ENCODE data around the gene LMX1A. TPM values are rescaled to one million over a fixed set of nuclear protein-coding genes. Genes with fewer than 3 reads are reported as not detected.

LMX1A gene
- polyA plus RNA-seq, 2 of the 4 experiments (the other 2 are of a cell fraction), result not detected

DNA sequence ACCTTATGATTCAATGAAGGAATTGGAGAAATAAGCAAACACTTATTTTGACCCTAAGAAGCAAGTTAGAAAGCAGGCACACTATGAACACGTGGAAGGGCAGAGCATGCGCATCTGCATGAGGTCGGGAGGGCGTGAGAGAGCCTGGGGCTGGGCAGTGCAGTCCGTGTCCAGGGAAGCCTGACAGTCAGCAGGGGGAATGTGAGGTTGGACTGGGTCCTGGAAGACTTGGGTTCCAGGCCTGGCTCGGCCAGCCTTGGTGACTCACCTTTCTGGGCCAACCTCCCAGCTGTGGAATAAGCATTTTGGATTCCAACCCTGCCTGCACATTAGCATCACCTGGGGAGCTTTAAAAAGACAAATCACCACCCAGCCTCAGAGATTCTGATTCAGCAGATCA is 26.6 kb upstream of the LMX1A start:
- no peak for DNase-seq (ENCODE audit: low read depth in 1 of 2, low spot score in 1 of 2)
- FAIRE-seq, result no peak
- Histone ChIP-seq H3K4me2 (no peak overlapping the region), H3K4me1 (no peaks in the 10 kb centered on the region), H3K4me3 (no peak overlapping the region), H3K27ac (no peak overlapping the region), H3K9me3 (no peaks in the 10 kb centered on the region)
- 36% methylated on average over 6 of the region's 6 CpGs for whole genome bisulfite sequencing (ENCODE audit: missing lambda C conversion rate)
- ATAC-seq, result no peak
- CTCF ChIA-PET, result interaction anchor here (0.8 to 5.4 kb wide), 4 partner anchors 10 to 45 kb away, joined by 3 to 47 read pairs (median 22); no protein-coding TSS in a partner anchor
- TF ChIP-seq HOXA7 (CRISPR knock-in tag; IDR thresholded peaks at IDR 0.05), result no peak
- TF ChIP-seq, protein P1, sequence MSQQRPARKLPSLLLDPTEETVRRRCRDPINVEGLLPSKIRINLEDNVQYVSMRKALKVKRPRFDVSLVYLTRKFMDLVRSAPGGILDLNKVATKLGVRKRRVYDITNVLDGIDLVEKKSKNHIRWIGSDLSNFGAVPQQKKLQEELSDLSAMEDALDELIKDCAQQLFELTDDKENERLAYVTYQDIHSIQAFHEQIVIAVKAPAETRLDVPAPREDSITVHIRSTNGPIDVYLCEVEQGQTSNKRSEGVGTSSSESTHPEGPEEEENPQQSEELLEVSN (IDR thresholded peaks at IDR 0.05; ENCODE audit: borderline replicate concordance, low read depth), result no peak
- TF ChIP-seq, protein P2, sequence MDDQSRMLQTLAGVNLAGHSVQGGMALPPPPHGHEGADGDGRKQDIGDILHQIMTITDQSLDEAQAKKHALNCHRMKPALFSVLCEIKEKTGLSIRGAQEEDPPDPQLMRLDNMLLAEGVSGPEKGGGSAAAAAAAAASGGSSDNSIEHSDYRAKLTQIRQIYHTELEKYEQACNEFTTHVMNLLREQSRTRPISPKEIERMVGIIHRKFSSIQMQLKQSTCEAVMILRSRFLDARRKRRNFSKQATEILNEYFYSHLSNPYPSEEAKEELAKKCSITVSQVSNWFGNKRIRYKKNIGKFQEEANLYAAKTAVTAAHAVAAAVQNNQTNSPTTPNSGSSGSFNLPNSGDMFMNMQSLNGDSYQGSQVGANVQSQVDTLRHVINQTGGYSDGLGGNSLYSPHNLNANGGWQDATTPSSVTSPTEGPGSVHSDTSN (IDR thresholded peaks at IDR 0.05), result no peak
- TF ChIP-seq BHLHE40 (IDR thresholded peaks at IDR 0.05; ENCODE audit: low read depth, low read length), result no peak
- no peak for TF ChIP-seq FOSL2 (IDR thresholded peaks at IDR 0.05)
- no peak for TF ChIP-seq FOSL2 (CRISPR knock-in tag; IDR thresholded peaks at IDR 0.05)
- no peak for TF ChIP-seq NPAS2 (CRISPR knock-in tag; IDR thresholded peaks at IDR 0.05; ENCODE audit: borderline replicate concordance)
- no peak for TF ChIP-seq EP300 (IDR thresholded peaks at IDR 0.05)
- TF ChIP-seq, protein P3, sequence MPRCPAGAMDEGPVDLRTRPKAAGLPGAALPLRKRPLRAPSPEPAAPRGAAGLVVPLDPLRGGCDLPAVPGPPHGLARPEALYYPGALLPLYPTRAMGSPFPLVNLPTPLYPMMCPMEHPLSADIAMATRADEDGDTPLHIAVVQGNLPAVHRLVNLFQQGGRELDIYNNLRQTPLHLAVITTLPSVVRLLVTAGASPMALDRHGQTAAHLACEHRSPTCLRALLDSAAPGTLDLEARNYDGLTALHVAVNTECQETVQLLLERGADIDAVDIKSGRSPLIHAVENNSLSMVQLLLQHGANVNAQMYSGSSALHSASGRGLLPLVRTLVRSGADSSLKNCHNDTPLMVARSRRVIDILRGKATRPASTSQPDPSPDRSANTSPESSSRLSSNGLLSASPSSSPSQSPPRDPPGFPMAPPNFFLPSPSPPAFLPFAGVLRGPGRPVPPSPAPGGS (IDR thresholded peaks at IDR 0.05), result no peak
- no peak for TF ChIP-seq CBX2 (IDR thresholded peaks at IDR 0.05; ENCODE audit: borderline replicate concordance, low read depth)
- no peak for TF ChIP-seq SREBF2 (IDR thresholded peaks at IDR 0.05)
- TF ChIP-seq POLR2A (IDR thresholded peaks at IDR 0.05; ENCODE audit: low read length), result no peak
- TF ChIP-seq RARB (CRISPR knock-in tag; IDR thresholded peaks at IDR 0.05), result no peak
- no peak for TF ChIP-seq HOXB13 (CRISPR knock-in tag; IDR thresholded peaks at IDR 0.05; ENCODE audit: low read depth)
- no peak for TF ChIP-seq TFCP2L1 (CRISPR knock-in tag; IDR thresholded peaks at IDR 0.05)
- no peak for TF ChIP-seq ZFP36 (IDR thresholded peaks at IDR 0.05; ENCODE audit: borderline replicate concordance, partially characterized antibody)
- no peak for TF ChIP-seq FOSB (CRISPR knock-in tag; IDR thresholded peaks at IDR 0.05)
- no peak for TF ChIP-seq KDM5A (IDR thresholded peaks at IDR 0.05)
- no peak for TF ChIP-seq EHMT2 (IDR thresholded peaks at IDR 0.05; ENCODE audit: low read depth)
- no peak for TF ChIP-seq CHD4 (IDR thresholded peaks at IDR 0.05; ENCODE audit: borderline replicate concordance)
- no peak for TF ChIP-seq TP53 (CRISPR knock-in tag; IDR thresholded peaks at IDR 0.05)
- POLR2A ChIA-PET, result no interaction called here

DNA sequence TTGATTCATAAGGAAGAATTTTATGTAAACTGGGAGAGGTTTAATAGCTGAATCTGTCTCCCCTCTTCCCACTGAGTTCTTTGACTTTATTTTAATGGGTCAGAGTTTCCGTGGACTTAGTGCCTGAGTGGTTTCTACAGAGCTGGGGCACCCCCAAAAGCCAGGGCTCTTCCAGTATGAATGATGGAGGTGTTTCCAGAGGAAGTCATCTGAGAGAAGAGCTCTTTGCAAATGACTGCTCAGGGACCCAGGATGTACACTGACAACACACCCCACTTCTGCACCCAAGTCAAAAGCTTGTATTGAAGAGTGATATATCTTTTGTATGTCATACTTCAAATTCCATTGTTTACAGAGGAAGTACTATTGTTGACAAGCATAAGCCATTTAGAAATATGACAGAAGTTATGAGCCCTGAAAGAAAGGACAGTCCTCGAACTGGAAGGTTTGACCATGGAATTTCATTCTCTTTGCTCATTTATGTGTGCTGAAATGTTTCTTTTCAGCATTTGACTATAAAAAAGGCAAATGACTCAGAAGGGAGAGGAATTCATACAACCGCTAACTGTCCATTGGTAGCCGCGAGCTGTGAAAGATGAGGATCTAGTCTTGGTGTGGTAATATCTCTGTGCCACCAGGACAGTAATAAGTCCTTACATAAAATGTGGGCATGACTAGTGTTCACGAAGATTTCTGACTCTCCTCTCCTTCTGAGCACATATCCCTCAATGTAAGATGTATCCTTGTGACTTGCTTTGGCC is 25.4 kb upstream of the LMX1A start:
- H3K9me3 ChIP-seq, result no peaks in the 10 kb centered on the region
- no peak overlapping the region for H3K4me2 ChIP-seq
- ChIA-PET POLR2A (no interaction called here), CTCF (interaction anchor here (1.0 to 5.4 kb wide), 4 partner anchors 11 to 210 kb away, joined by 3 to 47 read pairs (median 22); no protein-coding TSS in a partner anchor)
- H3K4me3 ChIP-seq, result no peak overlapping the region
- DNase-seq (ENCODE audit: low read depth in 1 of 2, low spot score in 1 of 2), result no peak
- ATAC-seq, result no peak
- no peak overlapping the region for H3K27ac ChIP-seq
- FAIRE-seq, result no peak
- H3K4me1 ChIP-seq, result no peaks in the 10 kb centered on the region
- TF ChIP-seq FOXS1 (CRISPR knock-in tag; IDR thresholded peaks at IDR 0.05), result no peak
- TF ChIP-seq RFX5 (IDR thresholded peaks at IDR 0.05), result no peak
- no peak for TF ChIP-seq MYC (IDR thresholded peaks at IDR 0.05; ENCODE audit: borderline replicate concordance, low read length)
- TF ChIP-seq, protein P4, sequence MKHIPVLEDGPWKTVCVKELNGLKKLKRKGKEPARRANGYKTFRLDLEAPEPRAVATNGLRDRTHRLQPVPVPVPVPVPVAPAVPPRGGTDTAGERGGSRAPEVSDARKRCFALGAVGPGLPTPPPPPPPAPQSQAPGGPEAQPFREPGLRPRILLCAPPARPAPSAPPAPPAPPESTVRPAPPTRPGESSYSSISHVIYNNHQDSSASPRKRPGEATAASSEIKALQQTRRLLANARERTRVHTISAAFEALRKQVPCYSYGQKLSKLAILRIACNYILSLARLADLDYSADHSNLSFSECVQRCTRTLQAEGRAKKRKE (CRISPR knock-in tag; IDR thresholded peaks at IDR 0.05; ENCODE audit: low read depth), result no peak
- TF ChIP-seq RARB (CRISPR knock-in tag; IDR thresholded peaks at IDR 0.05), result no peak
- TF ChIP-seq, protein P5, sequence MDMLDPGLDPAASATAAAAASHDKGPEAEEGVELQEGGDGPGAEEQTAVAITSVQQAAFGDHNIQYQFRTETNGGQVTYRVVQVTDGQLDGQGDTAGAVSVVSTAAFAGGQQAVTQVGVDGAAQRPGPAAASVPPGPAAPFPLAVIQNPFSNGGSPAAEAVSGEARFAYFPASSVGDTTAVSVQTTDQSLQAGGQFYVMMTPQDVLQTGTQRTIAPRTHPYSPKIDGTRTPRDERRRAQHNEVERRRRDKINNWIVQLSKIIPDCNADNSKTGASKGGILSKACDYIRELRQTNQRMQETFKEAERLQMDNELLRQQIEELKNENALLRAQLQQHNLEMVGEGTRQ (IDR thresholded peaks at IDR 0.05), result no peak
- no peak for TF ChIP-seq ZFP36 (IDR thresholded peaks at IDR 0.05; ENCODE audit: borderline replicate concordance, partially characterized antibody)
- no peak for TF ChIP-seq PHF8 (IDR thresholded peaks at IDR 0.05; ENCODE audit: borderline replicate concordance, low read depth)
- no peak for TF ChIP-seq ZC3H11A (IDR thresholded peaks at IDR 0.05)
- no peak for TF ChIP-seq ESRRA (IDR thresholded peaks at IDR 0.05; ENCODE audit: borderline replicate concordance, low read length)
- 46% methylated on average over 6 of the region's 6 CpGs for WGBS (ENCODE audit: missing lambda C conversion rate)

All from A549 (cell line).